Measurements from ENCODE around the gene IFNGR2.
"Not testable (repeated sequence)": the region's sequence is repeated elsewhere in the genome, so short reads cannot be mapped to it uniquely, and the experiment has no call there.

Gene IFNGR2

GRCh38 chr21:33403128-33403785 is at the start of gene IFNGR2:
IFNGR2 (plus strand) TSS chr21:33403413; CDS start chr21:33403544, 131 bp downstream.
- no peak for DNase-seq (ENCODE audit: low read depth in 2 of 2)

GRCh38 chr21:33355355-33355754 is 47.9 kb upstream of the IFNGR2 start:
- DNase-seq (ENCODE audit: low read depth in 2 of 2) = no peak

- no peak for DNase-seq (ENCODE audit: low read depth in 2 of 2)
These were observed 47.2 kb upstream of the IFNGR2 start for GRCh38 chr21:33355996-33356395.

- DNase-seq (ENCODE audit: low read depth in 2 of 2) = no peak
These were observed 46.0 kb upstream of the IFNGR2 start for GRCh38 chr21:33357177-33357576.

GRCh38 chr21:33359446-33359845 is 43.8 kb upstream of the IFNGR2 start:
- DNase-seq (ENCODE audit: low read depth in 2 of 2) = no peak

GRCh38 chr21:33360281-33360680 is 42.9 kb upstream of the IFNGR2 start:
- DNase-seq (ENCODE audit: low read depth in 2 of 2) = no peak

GRCh38 chr21:33360881-33361602 is 42.2 kb upstream of the IFNGR2 start:
- DNase-seq (ENCODE audit: low read depth in 2 of 2) = peak; percentile 73 to 92

GRCh38 chr21:33362044-33362555 is 41.1 kb upstream of the IFNGR2 start:
- DNase-seq (ENCODE audit: low read depth in 2 of 2) = peak in 1 of 2 experiments; percentile 19

- DNase-seq (ENCODE audit: low read depth in 2 of 2) = not testable (repeated sequence)
These were observed 39.2 kb upstream of the IFNGR2 start for GRCh38 chr21:33363911-33364609.

GRCh38 chr21:33364830-33365229 is 38.4 kb upstream of the IFNGR2 start:
- no peak for DNase-seq (ENCODE audit: low read depth in 2 of 2)

GRCh38 chr21:33367309-33367973 is 35.8 kb upstream of the IFNGR2 start:
- DNase-seq (ENCODE audit: low read depth in 2 of 2) = no peak

- no peak for DNase-seq (ENCODE audit: low read depth in 2 of 2)
These were observed 35.1 kb upstream of the IFNGR2 start for GRCh38 chr21:33368124-33368523.

- DNase-seq (ENCODE audit: low read depth in 2 of 2) = no peak
These were observed 34.6 kb upstream of the IFNGR2 start for GRCh38 chr21:33368576-33368975.

GRCh38 chr21:33369586-33369985 is 33.6 kb upstream of the IFNGR2 start:
- no peak for DNase-seq (ENCODE audit: low read depth in 2 of 2)

GRCh38 chr21:33370305-33370704 is 32.9 kb upstream of the IFNGR2 start:
- no peak for DNase-seq (ENCODE audit: low read depth in 2 of 2)

GRCh38 chr21:33371366-33371765 is 31.8 kb upstream of the IFNGR2 start:
- DNase-seq (ENCODE audit: low read depth in 2 of 2) = no peak

- DNase-seq (ENCODE audit: low read depth in 2 of 2) = no peak
These were observed 30.6 kb upstream of the IFNGR2 start for GRCh38 chr21:33372582-33372981.

- DNase-seq (ENCODE audit: low read depth in 2 of 2) = no peak
These were observed 29.8 kb upstream of the IFNGR2 start for GRCh38 chr21:33373451-33373850.

- no peak for DNase-seq (ENCODE audit: low read depth in 2 of 2)
These were observed 29.1 kb upstream of the IFNGR2 start for GRCh38 chr21:33374080-33374449.

GRCh38 chr21:33374450-33375096 is 28.6 kb upstream of the IFNGR2 start:
- DNase-seq (ENCODE audit: low read depth in 2 of 2) = peak in 1 of 2 experiments; percentile 40

GRCh38 chr21:33375101-33375644 is 28.0 kb upstream of the IFNGR2 start:
- DNase-seq (ENCODE audit: low read depth in 2 of 2) = no peak
